CD4-positive, alpha-beta T cell (primary cell): ENCODE data around the gene RPS13. TPM values are rescaled to one million over a fixed set of nuclear protein-coding genes. Genes with fewer than 3 reads are reported as not detected.
"Not testable (repeated sequence)": the region's sequence is repeated elsewhere in the genome, so short reads cannot be mapped to it uniquely, and the experiment has no call there.

ENCODE experiments used
- ATAC-seq: fragments of 200-7000 bp; cut with Tn5 transposase; one replicate; pipeline ENCODE4 v1.10.0; 2022; ENCODE audit warnings: mild to moderate bottlenecking; ENCODE audit not compliant: poor library complexity
- CTCF ChIA-PET: fragments of 350-600 bp; sonication (Branson Sonifier 250); formaldehyde crosslinking; loops from one replicate; lab custom pipeline; 2021; ENCODE audit warnings: antibody characterized with exemption, inconsistent platforms; lab: Charles Lee
- POLR2A ChIA-PET: fragments of 350-600 bp; sonication (Branson Sonifier 250); formaldehyde crosslinking; loops from one replicate; lab custom pipeline; 2021; ENCODE audit warnings: antibody characterized with exemption, inconsistent platforms; lab: Charles Lee
- DNase-seq, 14 experiments: peaks; one replicate each; pipeline ENCODE4 v3.0.0-alpha.2; 2013 to 2020; ENCODE audit warnings: mixed read lengths in 2 of 14
- H3K27ac ChIP-seq, 2 donors: one replicate each; pipeline versions ENCODE4 v1.5.1 to v1.7.0; 2013; ENCODE audit warnings: low read length in 2 of 2, low read depth in 1 of 2, mild to moderate bottlenecking in 1 of 2
- H3K27me3 ChIP-seq, 2 experiments: 1 replicate in 1 of 2; 2 replicates in 1 of 2; pipeline versions ENCODE4 v1.6.1 to v1.7.0; 2013; ENCODE audit warnings: low read length in 2 of 2, control low read depth in 1 of 2, mild to moderate bottlenecking in 1 of 2, moderate library complexity in 1 of 2; ENCODE audit not compliant: insufficient read depth in 2 of 2, control insufficient read depth in 1 of 2
- H3K36me3 ChIP-seq: one replicate; pipeline ENCODE4 v1.6.1; 2013; ENCODE audit warnings: low read length, control low read depth; ENCODE audit not compliant: insufficient read depth
- H3K4me1 ChIP-seq: one replicate; pipeline ENCODE4 v1.6.1; 2013; ENCODE audit warnings: low read length, control low read depth; ENCODE audit not compliant: insufficient read depth
- H3K4me3 ChIP-seq: one replicate; pipeline ENCODE4 v1.5.1; 2013; ENCODE audit warnings: mild to moderate bottlenecking, low read length, moderate library complexity
- H3K9me3 ChIP-seq, 2 experiments: 1 replicate in 1 of 2; 2 replicates in 1 of 2; pipeline versions ENCODE4 v1.6.1 to v1.7.0; 2013; ENCODE audit warnings: low read length in 2 of 2, mild to moderate bottlenecking in 2 of 2, control low read depth in 1 of 2, moderate library complexity in 1 of 2; ENCODE audit not compliant: control insufficient read depth in 1 of 2, insufficient read depth in 1 of 2
- H3K27ac Mint-ChIP-seq: one replicate; pipeline ENCODE4 v1.8.0; 2020; ENCODE audit warnings: mixed read lengths
- H3K27me3 Mint-ChIP-seq: one replicate; pipeline ENCODE4 v1.8.0; 2021; ENCODE audit warnings: mixed read lengths
- H3K36me3 Mint-ChIP-seq: one replicate; pipeline ENCODE4 v1.8.0; 2021; ENCODE audit warnings: low read depth, mixed read lengths
- H3K4me1 Mint-ChIP-seq: one replicate; pipeline ENCODE4 v1.8.0; 2021; ENCODE audit warnings: low read depth, mixed read lengths
- H3K4me3 Mint-ChIP-seq: one replicate; pipeline ENCODE4 v1.8.0; 2020; ENCODE audit warnings: mild to moderate bottlenecking, mixed read lengths
- H3K9me3 Mint-ChIP-seq: one replicate; pipeline ENCODE4 v1.8.0; 2020; ENCODE audit warnings: mixed read lengths
- intact Hi-C, 2 experiments: fragments of 100-400 bp; cut with DNase I in 1 of 2; cut with micrococcal nuclease in 1 of 2; formaldehyde crosslinking; loops; one replicate each; pipeline versions ENCODE4 v1.15.1 to v1.9.0; 2023 to 2025; cut with DNase I, micrococcal nuclease
- total RNA-seq, 174 experiments: library from RNA in 2 of 174; stranded (reverse) in 2 of 174; gene quantifications; one replicate each; pipeline ENCODE4 v1.2.3 and lab custom pipeline; 2021 to 2026
- TF ChIP-seq, protein P1 (sequence below): fragments of 200-600 bp; IDR thresholded peaks from one replicate; pipeline ENCODE4 v1.8.0; 2022; ENCODE audit warnings: antibody characterized with exemption, mild to moderate bottlenecking

Gene RPS13
- total RNA-seq, 2 experiments from 2014 or later, result 2,215 to 2,217 TPM

DNA sequence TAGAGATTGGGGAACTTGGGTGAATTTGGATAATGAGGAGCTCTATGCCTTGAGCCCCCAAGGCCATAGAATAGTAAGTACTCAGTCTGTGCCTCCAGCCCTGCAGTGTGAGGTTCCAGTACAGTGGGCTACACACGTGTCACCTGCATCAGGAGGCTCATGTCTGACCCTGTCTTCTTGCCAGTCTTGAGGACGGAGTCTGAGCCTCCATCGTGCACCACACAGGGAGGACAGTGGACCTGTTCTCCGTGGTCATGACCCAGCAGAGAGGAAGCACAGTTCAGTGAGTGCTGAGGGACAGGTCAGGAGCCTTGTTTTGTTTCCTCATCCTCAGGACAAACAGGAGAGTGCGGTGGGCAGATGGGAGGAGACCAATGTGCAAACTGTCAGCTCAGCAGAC lies 30.8 kb downstream of the RPS13 start:
- Mint-ChIP-seq H3K9me3 (no peaks in the 10 kb centered on the region), H3K4me3 (no peak overlapping the region), H3K4me1 (no peaks in the 10 kb centered on the region), H3K27ac (no peak overlapping the region), H3K27me3 (peaks cover 5% of the 10 kb centered on the region), H3K36me3 (no peaks in the 10 kb centered on the region)
- Histone ChIP-seq H3K4me3 (no peak overlapping the region), H3K4me1 (no peaks in the 10 kb centered on the region), H3K36me3 (no peaks in the 10 kb centered on the region), H3K27me3 (no peaks in the 10 kb centered on the region), H3K9me3 (no peaks in the 10 kb centered on the region), H3K27ac (no peak overlapping the region)
- no peak for ATAC-seq
- intact Hi-C loops, result no loop called here
- TF ChIP-seq, protein P1, sequence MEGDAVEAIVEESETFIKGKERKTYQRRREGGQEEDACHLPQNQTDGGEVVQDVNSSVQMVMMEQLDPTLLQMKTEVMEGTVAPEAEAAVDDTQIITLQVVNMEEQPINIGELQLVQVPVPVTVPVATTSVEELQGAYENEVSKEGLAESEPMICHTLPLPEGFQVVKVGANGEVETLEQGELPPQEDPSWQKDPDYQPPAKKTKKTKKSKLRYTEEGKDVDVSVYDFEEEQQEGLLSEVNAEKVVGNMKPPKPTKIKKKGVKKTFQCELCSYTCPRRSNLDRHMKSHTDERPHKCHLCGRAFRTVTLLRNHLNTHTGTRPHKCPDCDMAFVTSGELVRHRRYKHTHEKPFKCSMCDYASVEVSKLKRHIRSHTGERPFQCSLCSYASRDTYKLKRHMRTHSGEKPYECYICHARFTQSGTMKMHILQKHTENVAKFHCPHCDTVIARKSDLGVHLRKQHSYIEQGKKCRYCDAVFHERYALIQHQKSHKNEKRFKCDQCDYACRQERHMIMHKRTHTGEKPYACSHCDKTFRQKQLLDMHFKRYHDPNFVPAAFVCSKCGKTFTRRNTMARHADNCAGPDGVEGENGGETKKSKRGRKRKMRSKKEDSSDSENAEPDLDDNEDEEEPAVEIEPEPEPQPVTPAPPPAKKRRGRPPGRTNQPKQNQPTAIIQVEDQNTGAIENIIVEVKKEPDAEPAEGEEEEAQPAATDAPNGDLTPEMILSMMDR, result no peak
- no peak for DNase-seq
- ChIA-PET POLR2A (no interaction called here), CTCF (no interaction called here)

DNA sequence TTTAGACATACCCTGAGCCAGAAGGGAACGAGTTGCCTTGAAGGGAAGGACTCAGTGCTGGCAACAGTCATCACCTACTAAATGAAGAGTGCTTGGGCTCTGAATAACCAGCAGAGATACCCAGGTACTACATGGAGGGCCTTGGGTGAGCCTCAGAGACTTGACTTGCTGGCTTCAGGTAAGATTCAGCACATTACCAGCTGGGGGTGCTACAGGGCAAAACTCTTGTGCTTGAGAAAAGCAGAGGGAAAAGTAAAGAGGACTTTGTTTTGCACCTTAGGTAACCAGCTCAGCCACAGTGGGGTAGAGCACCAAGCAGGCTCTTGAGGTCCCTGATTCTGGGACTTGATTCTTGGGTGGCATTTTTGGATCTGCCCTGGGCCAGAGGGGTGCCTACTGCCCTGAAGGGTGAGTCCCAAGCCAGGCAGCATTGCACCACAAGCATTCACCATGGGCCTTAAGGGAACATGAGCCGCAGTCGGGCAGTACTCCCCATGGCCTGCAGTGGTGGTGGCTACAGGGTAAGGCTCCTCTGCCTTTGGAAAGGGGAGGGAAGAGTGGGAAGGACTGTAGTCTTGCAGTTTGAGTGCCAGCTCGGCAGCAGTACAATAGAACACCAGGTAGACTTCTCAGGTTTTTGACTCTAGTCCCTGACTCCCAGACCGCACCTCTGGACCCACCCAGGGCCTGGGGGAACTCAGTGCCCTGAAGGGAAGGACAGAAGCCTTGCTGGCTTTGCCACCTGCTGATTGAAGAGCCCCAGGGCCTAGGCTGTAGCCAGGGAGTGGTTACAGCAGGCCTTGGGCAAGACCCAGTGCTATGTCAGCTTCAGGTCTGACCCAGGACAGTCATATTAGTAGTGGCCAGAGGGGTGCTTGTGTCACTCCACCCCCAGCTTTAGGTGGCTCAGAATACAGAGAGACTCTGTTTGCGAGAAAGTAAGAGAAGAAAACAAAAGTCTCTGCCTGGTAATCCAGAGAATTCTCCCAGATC lies 40.5 kb downstream of the RPS13 start:
- H3K4me1 ChIP-seq, result no peaks in the 10 kb centered on the region
- intact Hi-C loops, result no loop called here
- CTCF ChIA-PET, result interaction anchor here (0.6 kb wide), 1 partner anchor 1040 kb away, joined by 6 read pairs; no protein-coding TSS in a partner anchor

DNA sequence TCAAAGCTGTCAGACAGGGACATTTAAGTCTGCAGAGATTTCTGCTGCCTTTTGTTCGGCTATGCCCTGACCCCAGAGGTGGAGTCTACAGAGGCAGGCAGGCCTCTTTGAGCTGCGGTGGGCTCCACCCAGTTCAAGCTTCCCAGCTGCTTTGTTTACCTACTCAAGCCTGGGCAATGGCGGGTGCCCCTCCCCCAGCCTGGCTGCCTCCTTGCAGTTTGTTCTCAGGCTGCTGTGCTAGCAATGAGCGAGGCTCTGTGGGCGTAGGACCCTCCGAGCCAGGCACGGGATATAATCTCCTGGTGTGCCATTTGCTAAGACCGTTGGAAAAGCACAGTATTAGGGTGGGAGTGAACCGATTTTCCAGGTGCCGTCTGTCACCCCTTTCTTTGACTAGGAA lies 43.4 kb downstream of the RPS13 start:
- H3K27me3 ChIP-seq, H3K4me3 ChIP-seq, intact Hi-C loops, ATAC-seq, H3K27ac ChIP-seq, H3K9me3 ChIP-seq, H3K4me1 ChIP-seq, CTCF ChIA-PET, H3K4me3 Mint-ChIP-seq, H3K27ac Mint-ChIP-seq, H3K4me1 Mint-ChIP-seq, H3K9me3 Mint-ChIP-seq, H3K36me3 ChIP-seq, H3K27me3 Mint-ChIP-seq, DNase-seq, H3K36me3 Mint-ChIP-seq, POLR2A ChIA-PET: not testable (repeated sequence)

More for the DNA sequence above, 40.5 kb downstream of the RPS13 start:
- Histone ChIP-seq H3K4me3 (no peak overlapping the region), H3K9me3 (peaks cover 0 to 6% of the 10 kb centered on the region in 2 experiments), H3K36me3 (no peaks in the 10 kb centered on the region), H3K27ac (no peak overlapping the region), H3K27me3 (no peaks in the 10 kb centered on the region)
- Mint-ChIP-seq H3K4me1 (no peaks in the 10 kb centered on the region), H3K4me3 (no peak overlapping the region), H3K36me3 (no peaks in the 10 kb centered on the region), H3K27ac (no peak overlapping the region), H3K9me3 (peaks cover 5% of the 10 kb centered on the region), H3K27me3 (peaks cover 23% of the 10 kb centered on the region)
- ATAC-seq (no peak), DNase-seq (no peak)
- TF ChIP-seq, protein P1, result no peak
- POLR2A ChIA-PET, result no interaction called here
